ENCODE measurements around the gene GRID2IP. TPM values are rescaled to one million over a fixed set of nuclear protein-coding genes. Genes with fewer than 3 reads are reported as not detected.

The GRID2IP gene
- total RNA-seq, 1 donor from 2014 or later, result 0.13 TPM

- H3K36me3 Mint-ChIP-seq (ENCODE audit: unreplicated experiment), result no peaks in the 10 kb centered on the region
- H3K27me3 Mint-ChIP-seq (ENCODE audit: unreplicated experiment), result peaks cover 39% of the 10 kb centered on the region
Observed at GRCh38 chr7:6533893-6534495, 17.3 kb downstream of the GRID2IP start.

GRCh38 chr7:6532516-6532915 lies 18.7 kb downstream of the GRID2IP start:
- peaks cover 9% of the 10 kb centered on the region for H3K4me1 Mint-ChIP-seq (ENCODE audit: unreplicated experiment)
- H3K4me3 Mint-ChIP-seq (ENCODE audit: unreplicated experiment), result no peak overlapping the region
- no peak for DNase-seq (ENCODE audit: extremely low spot score, unreplicated experiment)
- H3K27me3 Mint-ChIP-seq (ENCODE audit: unreplicated experiment), result peaks cover 46% of the 10 kb centered on the region
- TF ChIP-seq, protein P1, sequence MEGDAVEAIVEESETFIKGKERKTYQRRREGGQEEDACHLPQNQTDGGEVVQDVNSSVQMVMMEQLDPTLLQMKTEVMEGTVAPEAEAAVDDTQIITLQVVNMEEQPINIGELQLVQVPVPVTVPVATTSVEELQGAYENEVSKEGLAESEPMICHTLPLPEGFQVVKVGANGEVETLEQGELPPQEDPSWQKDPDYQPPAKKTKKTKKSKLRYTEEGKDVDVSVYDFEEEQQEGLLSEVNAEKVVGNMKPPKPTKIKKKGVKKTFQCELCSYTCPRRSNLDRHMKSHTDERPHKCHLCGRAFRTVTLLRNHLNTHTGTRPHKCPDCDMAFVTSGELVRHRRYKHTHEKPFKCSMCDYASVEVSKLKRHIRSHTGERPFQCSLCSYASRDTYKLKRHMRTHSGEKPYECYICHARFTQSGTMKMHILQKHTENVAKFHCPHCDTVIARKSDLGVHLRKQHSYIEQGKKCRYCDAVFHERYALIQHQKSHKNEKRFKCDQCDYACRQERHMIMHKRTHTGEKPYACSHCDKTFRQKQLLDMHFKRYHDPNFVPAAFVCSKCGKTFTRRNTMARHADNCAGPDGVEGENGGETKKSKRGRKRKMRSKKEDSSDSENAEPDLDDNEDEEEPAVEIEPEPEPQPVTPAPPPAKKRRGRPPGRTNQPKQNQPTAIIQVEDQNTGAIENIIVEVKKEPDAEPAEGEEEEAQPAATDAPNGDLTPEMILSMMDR (IDR thresholded peaks at IDR 0.05), result no peak
- H3K27ac Mint-ChIP-seq (ENCODE audit: unreplicated experiment), result no peak overlapping the region
- H3K36me3 Mint-ChIP-seq (ENCODE audit: unreplicated experiment), result no peaks in the 10 kb centered on the region
- no peaks in the 10 kb centered on the region for H3K9me3 Mint-ChIP-seq (ENCODE audit: unreplicated experiment)

More at GRCh38 chr7:6533893-6534495, 17.3 kb downstream of the GRID2IP start:
- H3K27ac Mint-ChIP-seq (ENCODE audit: unreplicated experiment), result no peak overlapping the region
- no peaks in the 10 kb centered on the region for H3K9me3 Mint-ChIP-seq (ENCODE audit: unreplicated experiment)
- TF ChIP-seq, protein P1 (IDR thresholded peaks at IDR 0.05), result no peak
- no peak for DNase-seq (ENCODE audit: extremely low spot score, unreplicated experiment)
- H3K4me1 Mint-ChIP-seq (ENCODE audit: unreplicated experiment), result peaks cover 9% of the 10 kb centered on the region
- H3K4me3 Mint-ChIP-seq (ENCODE audit: unreplicated experiment), result no peak overlapping the region

- TF ChIP-seq, protein P1 (IDR thresholded peaks at IDR 0.05), result no peak
- no peaks in the 10 kb centered on the region for H3K9me3 Mint-ChIP-seq (ENCODE audit: unreplicated experiment)
- peak overlapping the region; percentile 53 for H3K4me3 Mint-ChIP-seq (ENCODE audit: unreplicated experiment)
- H3K27me3 Mint-ChIP-seq (ENCODE audit: unreplicated experiment), result peaks cover 54% of the 10 kb centered on the region
- DNase-seq (ENCODE audit: extremely low spot score, unreplicated experiment), result no peak
- H3K27ac Mint-ChIP-seq (ENCODE audit: unreplicated experiment), result no peak overlapping the region
- H3K36me3 Mint-ChIP-seq (ENCODE audit: unreplicated experiment), result no peaks in the 10 kb centered on the region
- peaks cover 11% of the 10 kb centered on the region for H3K4me1 Mint-ChIP-seq (ENCODE audit: unreplicated experiment)
Observed at GRCh38 chr7:6531492-6532279, 19.6 kb downstream of the GRID2IP start.

GRCh38 chr7:6530626-6531491 lies 20.4 kb downstream of the GRID2IP start:
- peak overlapping the region; percentile 53 for H3K4me3 Mint-ChIP-seq (ENCODE audit: unreplicated experiment)
- peaks cover 53% of the 10 kb centered on the region for H3K27me3 Mint-ChIP-seq (ENCODE audit: unreplicated experiment)
- TF ChIP-seq, protein P1 (IDR thresholded peaks at IDR 0.05), result no peak
- peaks cover 13% of the 10 kb centered on the region for H3K4me1 Mint-ChIP-seq (ENCODE audit: unreplicated experiment)
- no peaks in the 10 kb centered on the region for H3K9me3 Mint-ChIP-seq (ENCODE audit: unreplicated experiment)
- H3K36me3 Mint-ChIP-seq (ENCODE audit: unreplicated experiment), result no peaks in the 10 kb centered on the region
- no peak for DNase-seq (ENCODE audit: extremely low spot score, unreplicated experiment)
- no peak overlapping the region for H3K27ac Mint-ChIP-seq (ENCODE audit: unreplicated experiment)
